GM19035 (cell line): Measurements from ENCODE around the gene MVB12B.
"Not testable (repeated sequence)": the region's sequence is repeated elsewhere in the genome, so short reads cannot be mapped to it uniquely, and the experiment has no call there.

Source experiments
- ATAC-seq: cut with Tn5 transposase; IDR thresholded peaks from one replicate; pipeline ENCODE4 v1.9.1; 2021; ENCODE audit not compliant: unreplicated experiment

MVB12B gene

DNA sequence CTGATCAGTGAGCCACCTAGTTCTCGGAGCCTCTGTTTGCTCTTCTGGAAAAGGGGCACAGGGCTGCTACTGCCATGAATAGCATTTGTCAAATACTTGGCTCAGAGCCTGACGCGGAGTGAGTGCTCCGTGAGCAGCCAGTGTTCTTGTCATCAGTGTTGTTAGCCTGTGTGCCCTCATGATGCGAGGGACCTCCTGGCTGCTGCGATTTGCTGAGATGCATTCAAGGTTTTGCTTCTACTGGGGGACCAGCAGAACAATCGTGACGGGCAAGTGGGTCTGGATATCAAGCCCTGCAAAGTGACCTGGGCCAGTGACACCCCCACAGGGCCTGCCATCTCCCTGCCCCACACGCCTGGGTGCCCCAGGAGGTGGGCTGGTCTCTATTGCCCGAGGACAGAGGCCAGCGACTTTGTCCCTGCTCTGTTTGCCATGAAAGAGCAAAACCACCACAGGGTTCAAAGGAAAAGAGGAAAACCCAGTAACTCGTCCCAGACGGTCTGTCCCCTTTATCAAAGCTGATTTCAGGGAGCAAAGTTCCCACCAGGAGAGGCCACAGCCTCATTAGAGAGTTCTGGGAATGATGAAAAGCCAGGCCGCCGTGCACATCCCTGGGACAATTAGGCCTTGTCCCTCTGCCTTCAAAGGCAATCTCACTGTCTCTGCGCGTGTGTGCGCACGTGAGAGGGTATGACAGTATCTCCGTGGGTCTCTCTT lies 200.6 kb downstream of the MVB12B start:
- no peak for ATAC-seq

DNA sequence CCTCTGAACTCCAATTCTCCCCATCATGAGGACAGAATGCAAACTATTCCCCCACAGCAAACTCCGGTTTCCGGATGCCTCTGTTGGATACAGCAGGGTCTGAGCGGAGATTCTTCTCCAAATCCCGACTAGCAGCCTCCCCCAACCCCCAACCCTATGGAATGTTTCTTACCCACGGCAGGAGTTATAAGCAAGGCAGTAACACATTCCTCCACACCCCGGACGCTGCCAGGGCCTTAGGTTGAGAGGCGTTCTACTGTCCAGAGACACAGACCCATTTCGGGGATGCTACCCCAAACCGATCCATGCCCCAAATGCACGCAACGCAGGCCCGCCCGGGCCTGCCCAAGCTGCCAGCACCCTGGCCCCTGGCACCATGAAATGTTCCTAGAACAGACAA lies 201.5 kb downstream of the MVB12B start:
- ATAC-seq, result no peak

DNA sequence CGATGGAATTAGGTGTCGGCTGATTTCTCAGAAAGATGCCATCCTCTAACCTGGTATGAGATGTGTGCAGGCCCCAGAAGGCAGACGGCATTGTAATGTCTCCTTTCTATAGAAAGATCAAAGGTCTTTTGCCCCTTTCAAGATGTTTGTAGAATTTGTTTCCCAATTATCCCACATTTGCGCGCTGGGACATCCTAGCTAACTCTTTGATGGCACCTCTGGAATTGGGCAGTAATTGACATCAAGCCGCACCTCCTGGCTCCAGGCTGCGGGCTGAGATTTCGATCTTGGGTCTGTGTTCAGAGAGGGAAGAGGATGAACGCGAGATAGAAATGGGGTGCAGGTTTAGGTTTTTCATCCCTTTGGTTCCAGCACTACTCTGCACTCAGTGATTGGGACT lies 202.3 kb downstream of the MVB12B start:
- no peak for ATAC-seq

DNA sequence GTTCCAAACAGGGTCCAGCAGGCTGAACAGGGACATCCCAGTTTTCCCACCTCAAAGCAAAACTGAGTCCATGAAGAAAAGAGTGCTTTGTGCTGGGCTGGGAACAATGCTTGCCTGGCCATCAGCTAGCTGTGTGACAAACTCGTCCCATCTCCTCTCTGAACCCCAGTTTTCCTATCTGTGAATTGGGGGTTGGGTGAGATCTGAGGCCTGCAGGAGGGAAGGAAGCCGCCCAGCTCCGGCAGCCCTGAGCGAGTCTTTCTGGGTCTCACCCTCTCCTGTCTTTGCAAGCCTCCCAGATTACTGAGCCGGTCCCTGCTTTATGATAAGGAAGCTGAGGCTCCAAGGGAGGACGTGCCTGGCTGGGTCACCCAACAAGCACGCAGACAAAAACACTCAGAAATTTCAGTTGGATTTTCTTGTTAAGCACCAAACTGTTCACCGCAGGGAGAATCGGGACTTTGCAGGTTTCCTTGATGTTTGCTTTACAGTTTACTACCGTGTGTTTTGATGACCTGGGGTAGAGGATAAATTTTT lies 204.5 kb downstream of the MVB12B start:
- no peak for ATAC-seq

DNA sequence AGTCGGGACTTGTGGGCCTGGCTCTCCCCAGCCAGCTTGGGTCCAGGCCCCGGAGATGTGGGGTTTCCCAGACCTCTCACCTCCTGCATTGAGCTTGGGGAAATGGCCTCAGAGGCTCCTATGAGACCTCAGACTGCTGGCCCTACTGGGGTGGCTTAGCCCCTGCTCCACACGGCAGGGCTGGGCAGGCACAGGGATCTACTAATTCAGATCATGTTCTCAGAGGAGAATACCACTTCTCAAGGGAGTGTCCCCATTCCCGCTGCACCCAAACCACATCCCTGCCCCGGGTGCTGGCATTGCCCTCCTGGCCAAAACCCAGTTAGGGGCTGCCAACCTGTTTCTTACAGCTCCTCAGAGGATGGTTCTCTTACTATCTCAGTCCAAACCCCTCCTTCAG lies 205.0 kb downstream of the MVB12B start:
- no peak for ATAC-seq

DNA sequence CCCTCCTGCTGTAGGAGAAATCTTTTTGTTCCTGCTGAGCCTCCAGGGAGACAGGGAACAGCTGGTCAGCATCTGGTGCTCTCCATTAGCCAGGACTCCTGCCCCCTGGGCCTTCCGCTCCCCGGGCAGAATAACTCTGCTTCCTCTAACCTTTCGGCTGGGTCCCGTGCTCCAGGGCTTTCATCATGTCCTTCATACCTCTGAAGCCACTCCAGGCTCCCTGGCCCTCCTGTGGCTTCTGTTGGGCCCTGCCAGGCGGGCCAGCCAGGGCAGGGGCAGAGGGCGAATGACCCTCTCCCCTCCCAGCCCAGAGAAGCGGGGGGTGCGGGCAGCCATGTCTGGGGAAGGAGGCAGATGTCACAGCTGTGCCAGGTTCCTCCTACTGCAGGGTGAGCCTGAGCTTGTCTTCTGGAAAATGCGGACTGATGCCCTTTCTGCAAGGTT lies 205.4 kb downstream of the MVB12B start:
- ATAC-seq, result no peak

DNA sequence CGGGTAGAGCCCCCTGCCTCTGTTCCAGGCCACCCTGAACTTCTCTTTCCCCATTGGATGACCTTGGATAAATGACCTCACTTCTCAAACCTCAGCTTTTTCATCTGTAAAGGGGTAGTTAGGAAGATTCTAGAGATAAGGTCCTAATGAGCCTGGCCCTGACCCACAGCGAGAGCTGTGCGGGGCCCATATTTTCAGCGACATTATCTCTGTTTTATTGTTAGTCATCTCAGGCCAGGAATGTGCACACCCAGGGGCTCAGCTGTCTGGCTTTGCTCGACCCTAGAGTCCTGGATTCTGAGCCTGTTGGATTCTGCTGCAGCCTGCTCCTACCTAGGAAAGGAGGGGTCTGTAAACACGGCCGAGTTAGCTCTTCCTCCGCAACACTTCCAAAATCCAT lies 205.9 kb downstream of the MVB12B start:
- ATAC-seq, result no peak

DNA sequence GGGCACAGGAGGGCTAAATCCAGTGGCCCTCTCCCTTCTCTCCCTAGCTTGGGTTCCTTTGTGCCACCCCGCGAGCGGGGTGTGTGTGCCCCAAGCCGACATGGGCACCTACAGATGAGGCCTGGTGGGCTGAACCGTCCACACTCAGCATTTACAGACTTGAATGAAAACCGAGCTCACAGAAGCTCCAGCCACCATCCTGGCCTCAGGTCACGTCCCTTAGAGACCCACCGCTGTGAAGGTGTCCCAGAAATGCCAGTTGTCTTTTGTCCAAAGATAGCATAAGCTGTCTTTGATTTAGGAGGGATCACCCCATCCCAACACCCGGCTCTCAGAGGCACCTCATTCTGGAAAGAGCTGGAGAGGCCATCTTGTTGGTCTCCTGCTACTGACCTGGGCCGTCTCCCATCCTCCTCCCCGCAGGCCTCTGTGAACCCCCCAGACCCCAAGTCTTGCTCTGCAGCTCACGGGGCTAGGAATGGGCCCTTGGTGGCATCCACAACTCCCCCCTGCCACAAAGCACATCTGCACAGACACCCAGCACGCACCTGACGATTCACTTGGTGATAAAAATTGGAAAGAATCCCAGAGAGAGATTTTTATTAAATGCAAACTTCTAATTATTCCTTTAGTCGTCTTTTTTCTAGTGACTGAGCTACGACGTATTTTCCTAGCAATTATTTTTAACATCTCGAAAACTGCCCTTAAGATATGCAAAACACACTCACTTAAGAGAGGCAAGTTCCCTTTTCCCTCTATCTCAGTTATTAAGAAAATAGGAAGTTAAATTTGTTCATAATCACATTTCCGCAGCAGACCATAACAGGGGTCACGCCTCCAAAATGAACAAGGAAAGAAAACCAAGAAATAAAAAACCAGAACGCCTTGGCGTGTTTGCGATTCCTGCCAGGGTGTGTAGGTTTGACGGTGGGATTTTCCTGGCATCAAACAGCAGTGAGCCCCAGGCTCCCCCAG lies 206.6 kb downstream of the MVB12B start:
- ATAC-seq, result no peak

DNA sequence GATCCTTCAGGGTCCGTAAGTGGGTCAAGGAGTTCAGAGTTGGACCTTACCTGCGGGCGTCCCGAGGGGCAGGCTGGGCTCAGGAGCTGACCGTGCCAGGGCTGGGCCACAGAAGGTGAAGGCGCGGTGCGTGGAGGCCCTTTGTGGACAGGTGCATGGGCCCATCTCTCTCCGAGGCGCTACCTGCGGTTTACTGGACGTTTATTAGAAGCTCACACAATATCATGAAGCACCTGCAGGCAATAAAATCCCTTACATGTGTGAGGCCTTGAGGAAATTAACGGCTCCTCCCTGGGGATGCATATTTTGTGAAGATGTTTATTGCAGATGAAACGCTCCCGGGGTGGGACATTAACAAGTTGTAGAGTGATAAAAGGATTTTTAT lies 207.3 kb downstream of the MVB12B start:
- ATAC-seq, result no peak

DNA sequence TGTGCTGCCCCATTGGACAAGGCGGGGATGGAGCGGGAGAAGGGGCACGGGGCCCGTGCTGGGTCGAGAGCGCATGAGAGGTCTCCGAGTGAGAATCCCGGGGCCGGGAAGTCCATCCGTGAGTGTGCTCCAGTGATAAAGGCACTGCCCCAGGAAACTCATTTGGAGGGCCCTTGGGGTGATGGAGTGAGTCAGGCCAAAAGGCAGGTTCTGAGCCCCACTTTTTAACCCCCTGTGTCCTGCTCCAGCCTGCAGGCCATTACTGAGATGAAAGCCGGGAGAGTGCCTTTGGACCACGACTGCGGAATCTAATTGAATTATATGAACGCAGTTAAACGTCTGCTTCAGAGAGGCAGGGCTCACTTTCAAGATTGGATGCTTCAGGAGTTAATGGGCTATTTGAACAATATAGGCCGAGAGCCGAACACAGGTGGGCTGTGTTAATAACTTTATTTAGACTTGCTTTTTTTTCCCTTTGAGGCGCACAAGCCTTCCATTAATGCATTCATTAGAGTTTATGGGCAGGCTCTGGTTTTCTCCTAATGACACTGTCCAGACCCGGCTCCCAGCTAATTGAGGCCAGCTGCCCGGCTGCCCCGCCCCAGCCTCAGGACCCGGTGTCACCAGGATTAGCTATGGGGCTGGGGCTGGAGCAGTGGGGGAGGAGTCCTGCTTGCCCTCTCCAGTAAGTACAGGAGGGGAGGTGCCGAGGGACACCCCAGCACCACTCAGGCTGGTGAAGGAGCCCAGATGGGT lies 208.0 kb downstream of the MVB12B start:
- no peak for ATAC-seq

DNA sequence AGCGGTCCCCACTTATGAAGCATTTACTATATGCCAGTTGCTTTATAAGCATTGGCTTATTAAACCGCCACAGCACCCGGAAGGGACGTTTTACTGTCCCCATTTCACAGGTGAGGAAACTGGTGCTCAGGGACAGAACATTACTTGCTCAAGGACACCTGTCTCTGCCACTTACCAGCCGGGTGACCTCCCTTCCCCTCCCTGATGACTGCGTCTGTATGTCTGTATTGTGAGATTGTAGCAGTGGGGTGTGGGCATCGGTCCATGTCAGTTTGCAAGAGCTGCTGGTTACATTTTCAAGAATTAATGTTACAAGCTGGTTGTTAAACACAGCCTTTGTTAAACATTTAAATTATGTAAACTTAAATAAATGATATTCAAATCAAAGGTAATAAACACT lies 209.5 kb downstream of the MVB12B start:
- ATAC-seq, result no peak

DNA sequence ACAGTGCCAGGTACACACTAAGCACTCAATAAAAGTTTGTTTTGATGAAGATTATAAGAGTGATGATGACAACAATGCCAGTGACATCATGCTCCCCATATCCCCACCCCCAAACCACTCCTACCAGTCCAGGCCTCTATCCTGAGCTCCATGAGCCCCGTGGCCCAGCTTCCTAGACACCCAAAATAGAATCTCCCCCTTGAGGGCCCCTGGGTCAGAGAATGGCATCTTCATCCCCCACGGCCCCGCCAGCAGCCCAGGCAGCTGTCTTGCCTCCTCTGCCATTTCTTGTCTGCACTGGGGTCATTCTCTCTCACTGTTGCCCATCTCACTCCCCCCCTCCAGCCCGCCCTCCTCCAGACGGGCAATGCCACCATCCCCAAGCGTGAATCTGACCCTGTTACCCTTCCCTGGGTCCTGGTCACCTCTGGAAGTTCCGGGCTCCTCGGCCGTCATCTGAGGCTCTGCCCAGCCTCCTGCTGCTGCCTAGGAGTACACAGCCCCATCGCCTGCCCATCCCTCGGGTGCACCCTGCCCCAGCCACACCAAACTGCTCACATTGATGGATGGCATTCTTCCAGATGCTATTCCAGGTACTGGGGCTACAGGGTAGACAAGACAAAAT lies 210.3 kb downstream of the MVB12B start:
- ATAC-seq, result no peak

DNA sequence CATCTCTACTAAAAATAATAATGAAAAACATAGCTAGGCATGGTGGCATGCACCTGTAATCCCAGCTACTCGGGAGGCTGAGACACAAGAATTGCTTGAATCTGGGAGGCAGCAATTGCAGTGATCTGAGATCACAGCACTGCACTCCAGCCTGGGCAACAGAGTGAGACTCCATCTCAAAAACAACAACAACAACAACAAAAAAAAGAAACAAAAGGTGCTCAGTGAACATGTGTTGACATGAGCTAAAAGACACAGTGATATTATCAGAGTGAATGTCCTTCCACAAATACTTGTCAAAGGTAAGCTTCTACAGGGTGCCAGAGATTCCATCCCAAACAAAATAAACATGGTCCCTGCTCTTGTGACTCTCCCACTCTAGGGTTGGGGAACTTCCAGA lies 211.9 kb downstream of the MVB12B start:
- no peak for ATAC-seq

DNA sequence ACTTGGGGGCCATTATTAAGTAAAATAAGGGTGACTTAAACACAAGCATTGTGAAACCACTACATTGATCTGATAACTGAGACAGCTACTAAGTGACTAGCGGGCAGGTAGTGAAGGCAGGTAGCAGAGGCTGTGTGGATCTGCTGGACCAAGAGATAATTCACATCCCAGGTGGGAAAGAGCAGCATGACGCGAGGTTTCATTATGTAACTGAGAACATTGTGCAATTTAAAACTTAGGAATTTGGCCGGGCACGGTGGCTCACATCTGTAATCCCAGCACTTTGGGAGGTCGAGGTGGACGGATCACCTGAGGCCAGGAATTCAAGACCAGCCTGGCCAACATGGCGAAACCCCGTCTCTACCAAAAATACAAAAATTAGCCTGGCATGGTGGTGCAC lies 213.8 kb downstream of the MVB12B start:
- ATAC-seq, result not testable (repeated sequence)

DNA sequence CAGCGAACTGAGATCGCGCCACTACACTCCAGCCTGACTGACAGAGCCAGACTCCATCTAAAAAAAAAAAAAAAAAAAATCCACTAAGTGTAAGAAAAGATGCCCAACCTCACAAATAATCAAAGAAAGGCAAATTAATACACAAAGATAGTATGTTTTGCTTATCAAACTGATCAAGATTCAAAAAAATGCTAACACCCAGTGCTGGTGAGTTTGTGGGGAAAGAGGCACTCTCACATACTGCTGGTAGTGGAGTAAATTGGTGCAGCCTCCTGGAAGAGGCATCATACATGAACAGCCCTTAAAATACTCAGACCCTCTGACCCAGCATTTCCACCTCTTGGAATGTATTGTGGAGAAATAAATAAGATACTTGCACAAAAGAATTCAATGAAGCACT lies 216.9 kb downstream of the MVB12B start:
- no peak for ATAC-seq

DNA sequence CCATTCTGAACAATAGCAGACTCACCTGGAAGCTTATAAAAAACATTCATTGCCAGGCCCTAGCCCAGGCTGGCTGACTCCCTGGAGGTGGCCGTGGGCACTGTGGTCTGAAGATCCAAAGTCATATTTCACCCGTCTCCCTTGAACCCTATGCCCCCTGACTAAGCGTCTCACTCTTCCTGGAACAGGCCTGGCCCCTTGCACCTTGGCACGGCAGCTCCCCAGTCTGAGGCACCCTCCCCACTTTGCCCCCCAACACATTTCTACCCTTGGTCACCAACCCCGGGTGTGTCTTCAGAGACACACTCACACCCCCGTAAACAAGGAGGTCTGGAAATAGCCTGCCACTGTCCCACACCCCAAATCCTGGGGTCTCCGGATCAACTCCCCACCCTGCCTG lies 218.5 kb downstream of the MVB12B start:
- ATAC-seq, result no peak

DNA sequence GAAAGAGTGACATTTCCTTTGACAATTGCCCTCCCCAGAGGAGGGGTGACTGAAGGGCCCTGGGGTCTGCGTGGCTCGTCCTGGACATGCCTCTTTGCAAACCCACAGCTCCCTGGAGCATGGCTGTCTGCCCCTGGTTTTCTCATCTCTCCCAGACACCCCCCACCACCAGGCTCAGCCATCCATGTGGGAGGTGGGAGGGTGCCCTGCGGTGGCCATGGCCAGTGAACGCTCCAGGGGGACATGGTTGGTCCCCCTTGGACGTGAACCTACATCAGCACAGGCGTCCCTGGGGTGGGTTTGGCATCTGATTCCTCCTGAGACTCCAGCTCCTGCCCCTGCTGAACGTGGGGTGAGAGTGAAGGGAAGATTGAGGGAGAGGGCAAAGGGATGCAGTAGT lies 219.4 kb downstream of the MVB12B start:
- no peak for ATAC-seq

DNA sequence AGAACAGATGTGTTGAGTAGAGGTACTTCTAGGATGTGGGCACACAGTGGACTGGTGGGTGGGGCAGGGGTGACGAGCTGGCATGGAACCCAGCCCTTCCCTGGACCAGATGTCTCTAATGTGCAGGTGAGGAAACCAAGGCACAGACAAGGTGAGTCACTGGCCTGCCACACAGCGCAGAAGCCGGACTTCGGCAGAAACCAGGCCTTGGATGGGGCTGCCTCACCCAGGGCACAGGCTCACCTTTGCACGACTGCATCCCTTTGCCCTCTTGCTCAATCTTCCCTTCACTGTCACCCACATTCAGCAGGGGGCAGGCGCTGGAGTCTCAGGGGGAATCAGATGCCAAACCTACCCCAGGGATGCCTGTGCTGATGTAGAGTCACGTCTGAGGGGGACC lies 221.7 kb downstream of the MVB12B start:
- ATAC-seq, result no peak

DNA sequence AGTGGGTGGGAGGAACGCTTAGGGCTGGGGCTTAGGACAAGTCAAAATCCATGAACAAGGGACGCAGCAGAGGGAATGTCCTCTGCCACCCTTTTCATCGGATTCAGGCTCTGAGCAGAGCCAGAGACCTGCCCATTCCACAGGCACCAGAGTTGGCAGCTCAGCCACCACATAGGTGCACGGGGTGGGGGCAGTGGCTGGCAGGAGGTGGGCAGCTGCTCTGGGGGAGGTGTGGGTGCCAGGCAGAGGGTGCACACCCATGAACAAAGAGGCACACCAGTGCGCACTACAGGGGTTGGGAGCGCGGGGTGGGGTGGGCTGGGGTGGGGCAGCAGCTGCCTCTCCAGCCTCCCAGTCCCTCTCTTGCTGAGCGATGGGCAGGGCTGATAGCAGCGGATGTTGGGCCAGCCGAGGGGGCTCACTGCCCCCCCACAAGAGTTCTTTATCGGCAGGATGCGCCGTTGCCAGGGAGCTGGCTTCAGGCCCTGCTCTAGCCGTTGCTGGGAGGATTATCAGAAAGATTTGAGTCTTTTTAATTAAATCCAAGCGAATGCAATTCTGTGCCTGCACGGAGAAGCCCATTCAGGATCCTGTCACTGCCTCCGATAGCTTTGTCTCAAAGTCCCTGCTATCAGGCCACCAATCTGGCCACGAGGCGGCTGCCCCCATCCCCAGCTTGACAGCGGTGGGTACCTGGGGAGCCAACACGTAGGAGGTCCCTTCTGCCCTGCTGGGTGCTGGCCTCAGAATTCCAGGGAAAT lies 222.8 kb downstream of the MVB12B start:
- no peak for ATAC-seq

DNA sequence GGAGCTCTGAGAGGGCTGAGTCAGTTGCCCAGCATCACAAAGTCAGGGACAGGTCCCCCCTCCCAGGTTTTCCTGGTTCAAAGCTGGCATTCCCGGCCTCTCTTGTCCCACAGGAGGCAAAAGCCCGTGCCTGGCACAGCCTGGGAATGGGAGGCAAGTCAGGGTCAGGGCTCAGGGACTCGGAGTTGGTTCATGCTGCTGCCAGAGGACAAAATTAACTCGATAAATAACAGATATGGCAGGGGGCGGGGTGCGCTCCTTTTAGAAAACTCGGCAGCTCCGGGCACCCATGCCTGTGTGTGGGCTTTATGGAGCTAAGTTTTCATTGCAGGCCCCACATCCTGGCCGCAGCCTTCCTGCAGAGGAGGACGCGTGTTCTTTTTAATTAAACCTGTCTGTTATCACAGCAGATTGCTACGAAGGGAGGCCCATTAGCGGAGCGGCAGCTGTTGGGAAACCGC lies 224.3 kb downstream of the MVB12B start:
- ATAC-seq, result no peak
